HCT116 (cell line): ENCODE measurements around the gene C2CD2. TPM values are rescaled to one million over a fixed set of nuclear protein-coding genes. Genes with fewer than 3 reads are reported as not detected.

ENCODE experiments used
- ATAC-seq: fragments of 200-7000 bp; cut with Tn5 transposase; 2 replicates; pipeline ENCODE4 v1.9.1; 2020; ENCODE audit warnings: mild to moderate bottlenecking, moderate library complexity
- BruUV-seq: library from RNA; stranded (reverse); fragments of 400-500 nt; replicated peaks from 2 replicates; lab custom pipeline; 2021; lab: Mats Ljungman, UMichigan
- CTCF ChIA-PET: fragments of 300-600 bp; sonication (Branson Sonifier 250); formaldehyde crosslinking; loops from one replicate; lab custom pipeline; 2021; ENCODE audit warnings: antibody characterized with exemption; lab: Charles Lee
- POLR2A ChIA-PET: fragments of 300-600, 350-600 bp; sonication (Branson Sonifier 250); formaldehyde crosslinking; loops from one replicate; lab custom pipeline; 2021; ENCODE audit warnings: antibody characterized with exemption; lab: Charles Lee
- RAD21 ChIA-PET, 2 experiments: fragments of 300-600 bp; sonication (Branson Sonifier 250); formaldehyde crosslinking; loops; one replicate each; lab custom pipeline; 2023; ENCODE audit warnings: low total read pairs in 2 of 2; ENCODE audit not compliant: uncharacterized antibody in 2 of 2, unreplicated experiment in 2 of 2, low non-redundant PET in 1 of 2; lab: Charles Lee
- DNase-seq: peaks from one replicate; pipeline ENCODE4 v3.0.0-alpha.2; 2010; ENCODE audit warnings: low read depth, low spot score
- H2AFZ ChIP-seq: fragments of 200-600 bp; shearing (Covaris generic), sonication (generic); 2 replicates; pipeline ENCODE4 v1.6.1; 2017; ENCODE audit warnings: low read depth, mixed run types, mixed read lengths, antibody characterized with exemption, low read length; ENCODE audit not compliant: poor library complexity, severe bottlenecking
- H3K27ac ChIP-seq: 2 replicates; pipeline ENCODE4 v1.5.1; 2012; ENCODE audit warnings: low read depth, low read length
- H3K27me3 ChIP-seq: fragments of 200-600 bp; sonication (generic); 2 replicates; pipeline ENCODE4 v1.6.1; 2016; ENCODE audit warnings: mixed run types, low read length, mixed read lengths; ENCODE audit not compliant: insufficient read depth
- H3K36me3 ChIP-seq, 2 experiments: fragments of 200-500 bp in 1 of 2; fragments of 200-600 bp in 1 of 2; sonication (Bioruptor generic) in 1 of 2; sonication (generic) in 1 of 2; 2 replicates each; pipeline versions ENCODE4 v1.5.1 to v1.6.1; 2014 to 2016; ENCODE audit warnings: low read length in 2 of 2, inconsistent platforms in 1 of 2, mixed read lengths in 1 of 2, mixed run types in 1 of 2; ENCODE audit not compliant: insufficient read depth in 2 of 2, control insufficient read depth in 1 of 2
- H3K4me1 ChIP-seq, 2 experiments: fragments of 200-600 bp in 1 of 2; sonication (generic) in 1 of 2; 2 replicates each; pipeline versions ENCODE4 v1.5.1 to v1.6.1; 2012 to 2017; ENCODE audit warnings: low read length in 2 of 2, inconsistent platforms in 1 of 2, mild to moderate bottlenecking in 1 of 2, mixed read lengths in 1 of 2, mixed run types in 1 of 2, moderate library complexity in 1 of 2; ENCODE audit not compliant: insufficient read depth in 2 of 2, control insufficient read depth in 1 of 2
- H3K4me2 ChIP-seq: fragments of 200-600 bp; sonication (generic); 2 replicates; pipeline ENCODE4 v1.6.1; 2017; ENCODE audit warnings: mixed run types, low read length, mixed read lengths
- H3K4me3 ChIP-seq, 2 experiments: fragments of 200-600 bp in 1 of 2; sonication (generic) in 1 of 2; replicated peaks in 1 of 2; 2 replicates each; pipeline ENCODE4 v1.5.1; 2011 to 2016; ENCODE audit warnings: low read length in 2 of 2, control low read depth in 1 of 2, low read depth in 1 of 2, mild to moderate bottlenecking in 1 of 2, mixed read lengths in 1 of 2, mixed run types in 1 of 2
- H3K79me2 ChIP-seq: fragments of 200-600 bp; sonication (generic); 2 replicates; pipeline ENCODE4 v1.6.1; 2017; ENCODE audit warnings: mild to moderate bottlenecking, mixed run types, low read length, moderate library complexity, mixed read lengths; ENCODE audit not compliant: insufficient read depth
- H3K9ac ChIP-seq: fragments of 200-600 bp; sonication (generic); 2 replicates; pipeline ENCODE4 v1.6.1; 2016; ENCODE audit warnings: low read length, mixed read lengths
- H3K9me2 ChIP-seq: fragments of 200-600 bp; sonication (generic), shearing (Covaris generic); 2 replicates; pipeline ENCODE4 v1.6.1; 2017; ENCODE audit warnings: mixed run types, mild to moderate bottlenecking, moderate library complexity; ENCODE audit not compliant: insufficient read depth
- H3K9me3 ChIP-seq, 2 experiments: fragments of 200-500 bp in 1 of 2; fragments of 200-600 bp in 1 of 2; sonication (Bioruptor generic) in 1 of 2; sonication (generic) in 1 of 2; 2 replicates each; pipeline ENCODE4 v1.6.1; 2014 to 2017; ENCODE audit warnings: low read length in 2 of 2, mixed read lengths in 2 of 2, inconsistent platforms in 1 of 2, low read depth in 1 of 2, mild to moderate bottlenecking in 1 of 2, mixed run types in 1 of 2, moderate library complexity in 1 of 2; ENCODE audit not compliant: control insufficient read depth in 1 of 2, insufficient read depth in 1 of 2
- H4K20me1 ChIP-seq: fragments of 200-600 bp; sonication (generic), shearing (Covaris generic); 2 replicates; pipeline ENCODE4 v1.6.1; 2017; ENCODE audit warnings: mixed run types, mild to moderate bottlenecking, moderate library complexity; ENCODE audit not compliant: insufficient read depth
- ATF3 ChIP-seq: IDR thresholded peaks from 2 replicates; pipeline ENCODE4 v1.6.1; 2012
- CBX3 ChIP-seq: IDR thresholded peaks from 2 replicates; pipeline ENCODE4 v1.6.1; 2012; ENCODE audit warnings: low read depth
- ELF1 ChIP-seq: IDR thresholded peaks from 2 replicates; pipeline ENCODE4 v1.6.1; 2012; ENCODE audit warnings: low read depth, borderline replicate concordance
- EZH2 ChIP-seq: fragments of 200-600 bp; sonication (generic); IDR thresholded peaks from 2 replicates; pipeline ENCODE4 v1.6.1; 2017; ENCODE audit warnings: antibody characterized with exemption, mixed run types
- EZH2phosphoT487 ChIP-seq: fragments of 200-600 bp; IDR thresholded peaks from 2 replicates; pipeline ENCODE4 v1.6.1; 2018; ENCODE audit warnings: antibody characterized with exemption, borderline replicate concordance
- JUND ChIP-seq: IDR thresholded peaks from 2 replicates; pipeline ENCODE4 v1.6.1; 2012
- POLR2A ChIP-seq: IDR thresholded peaks from 2 replicates; pipeline ENCODE4 v1.7.0; 2011; ENCODE audit warnings: borderline replicate concordance; ENCODE audit not compliant: insufficient read depth, insufficient read length; ENCODE audit errors: extremely low read depth
- RAD21 ChIP-seq: IDR thresholded peaks from 2 replicates; pipeline ENCODE4 v1.6.1; 2012; ENCODE audit warnings: low read depth, mild to moderate bottlenecking
- SRF ChIP-seq: IDR thresholded peaks from 2 replicates; pipeline ENCODE4 v1.6.1; 2012; ENCODE audit warnings: low read depth
- TCF7L2 ChIP-seq: IDR thresholded peaks from 2 replicates; pipeline ENCODE4 v1.7.0; 2011; ENCODE audit warnings: borderline replicate concordance, inconsistent platforms; ENCODE audit not compliant: insufficient read depth, insufficient read length; ENCODE audit errors: extremely low read depth
- ZBTB33 ChIP-seq: IDR thresholded peaks from 2 replicates; pipeline ENCODE4 v1.6.1; 2011; ENCODE audit warnings: mild to moderate bottlenecking, low read length, moderate library complexity; ENCODE audit not compliant: insufficient replicate concordance; ENCODE audit errors: extremely low read depth
- ZFX ChIP-seq: fragments of 450-650 bp; IDR thresholded peaks from 2 replicates; pipeline ENCODE4 v1.6.1; 2017
- ZNF274 ChIP-seq: fragments of 200-500 bp; sonication (Bioruptor generic); IDR thresholded peaks from 2 replicates; pipeline ENCODE4 v1.6.1; 2014; ENCODE audit warnings: mild to moderate bottlenecking, low read depth, low read length, inconsistent platforms
- intact Hi-C: fragments of 100-400 bp; cut with micrococcal nuclease; formaldehyde crosslinking; loops from 2 replicates; pipeline ENCODE4 v1.10.0; 2022
- total RNA-seq: library from RNA; stranded (reverse); gene quantifications from one replicate; pipeline ENCODE4 v1.2.1, GENCODE V29; 2021; ENCODE audit not compliant: unreplicated experiment
- TF ChIP-seq, protein P1 (sequence below): IDR thresholded peaks from 2 replicates; pipeline ENCODE4 v1.6.1; 2012
- TF ChIP-seq, protein P2 (sequence below), 3 experiments: fragments of 200-600 bp in 1 of 3; sonication (generic) in 1 of 3; IDR thresholded peaks in 2 of 3; conservative IDR thresholded peaks in 1 of 3; 2 replicates each; pipeline ENCODE4 v1.5.1; 2012 to 2017; ENCODE audit warnings: low read depth in 2 of 3, low read length in 2 of 3, antibody characterized with exemption in 1 of 3, borderline replicate concordance in 1 of 3, control low read depth in 1 of 3, mild to moderate bottlenecking in 1 of 3, mixed read lengths in 1 of 3, mixed run types in 1 of 3, moderate library complexity in 1 of 3; ENCODE audit not compliant: insufficient read depth in 1 of 3

C2CD2 gene
- total RNA-seq, 1 experiment from 2014 or later: 22.0 TPM

DNA sequence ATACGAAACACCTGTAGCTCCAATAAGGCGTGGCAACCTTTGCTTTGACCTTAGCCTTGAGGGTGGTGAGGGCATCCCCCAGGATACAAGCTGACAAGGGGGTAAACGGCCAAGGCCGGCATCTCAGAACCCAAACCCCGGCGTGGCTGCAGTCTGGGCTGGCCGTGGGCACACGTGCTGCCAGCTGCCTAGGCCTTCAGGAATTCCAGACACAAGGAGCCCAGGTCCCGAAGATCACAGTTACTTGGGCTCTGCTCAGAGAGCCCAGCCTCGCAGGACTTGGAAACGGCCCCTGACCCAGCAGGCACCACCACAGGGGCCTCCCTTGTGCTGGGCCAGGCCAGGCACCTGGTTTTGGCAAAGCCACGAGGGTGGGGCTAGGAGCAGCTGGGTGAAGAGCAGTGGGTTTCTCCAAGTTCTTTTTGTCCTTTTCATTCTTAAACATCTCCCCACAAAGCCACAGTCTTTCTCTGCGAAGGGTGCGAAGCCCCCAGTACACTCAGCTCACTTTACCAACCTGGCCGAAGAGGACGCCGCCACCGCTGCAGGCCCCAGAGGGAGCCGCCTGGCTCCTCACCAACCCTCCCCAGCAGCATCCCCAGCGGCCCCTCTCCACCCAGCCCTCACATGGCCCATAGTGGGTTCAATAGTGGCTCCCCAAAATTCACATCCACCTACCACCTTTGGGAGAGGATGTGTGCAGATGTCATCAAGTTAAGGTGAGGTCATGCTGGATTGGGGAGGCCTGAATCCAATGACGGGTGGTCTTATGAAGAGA is 101.5 kb downstream of the C2CD2 start:
- no peak overlapping the region for H3K4me3 ChIP-seq
- H4K20me1 ChIP-seq: no peaks in the 10 kb centered on the region
- ChIA-PET RAD21 (no interaction called here), CTCF (no interaction called here), POLR2A (no interaction called here)
- no peak overlapping the region for H2AFZ ChIP-seq
- H3K79me2 ChIP-seq: no peaks in the 10 kb centered on the region
- intact Hi-C loops: no loop called here
- H3K9me3 ChIP-seq: no peaks in the 10 kb centered on the region
- no peaks in the 10 kb centered on the region for H3K27me3 ChIP-seq
- H3K4me2 ChIP-seq: no peak overlapping the region
- H3K9ac ChIP-seq: no peak overlapping the region
- no peaks in the 10 kb centered on the region for H3K9me2 ChIP-seq
- TF ChIP-seq ATF3 (no peak), ZNF274 (no peak), POLR2A (no peak), RAD21 (no peak), ELF1 (no peak), CBX3 (no peak), ZBTB33 (no peak), SRF (no peak), ZFX (no peak), EZH2phosphoT487 (no peak), TCF7L2 (no peak), JUND (no peak), EZH2 (no peak)
- TF ChIP-seq, protein P1, sequence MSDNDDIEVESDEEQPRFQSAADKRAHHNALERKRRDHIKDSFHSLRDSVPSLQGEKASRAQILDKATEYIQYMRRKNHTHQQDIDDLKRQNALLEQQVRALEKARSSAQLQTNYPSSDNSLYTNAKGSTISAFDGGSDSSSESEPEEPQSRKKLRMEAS: no peak
- TF ChIP-seq, protein P2, sequence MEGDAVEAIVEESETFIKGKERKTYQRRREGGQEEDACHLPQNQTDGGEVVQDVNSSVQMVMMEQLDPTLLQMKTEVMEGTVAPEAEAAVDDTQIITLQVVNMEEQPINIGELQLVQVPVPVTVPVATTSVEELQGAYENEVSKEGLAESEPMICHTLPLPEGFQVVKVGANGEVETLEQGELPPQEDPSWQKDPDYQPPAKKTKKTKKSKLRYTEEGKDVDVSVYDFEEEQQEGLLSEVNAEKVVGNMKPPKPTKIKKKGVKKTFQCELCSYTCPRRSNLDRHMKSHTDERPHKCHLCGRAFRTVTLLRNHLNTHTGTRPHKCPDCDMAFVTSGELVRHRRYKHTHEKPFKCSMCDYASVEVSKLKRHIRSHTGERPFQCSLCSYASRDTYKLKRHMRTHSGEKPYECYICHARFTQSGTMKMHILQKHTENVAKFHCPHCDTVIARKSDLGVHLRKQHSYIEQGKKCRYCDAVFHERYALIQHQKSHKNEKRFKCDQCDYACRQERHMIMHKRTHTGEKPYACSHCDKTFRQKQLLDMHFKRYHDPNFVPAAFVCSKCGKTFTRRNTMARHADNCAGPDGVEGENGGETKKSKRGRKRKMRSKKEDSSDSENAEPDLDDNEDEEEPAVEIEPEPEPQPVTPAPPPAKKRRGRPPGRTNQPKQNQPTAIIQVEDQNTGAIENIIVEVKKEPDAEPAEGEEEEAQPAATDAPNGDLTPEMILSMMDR (IDR thresholded peaks at IDR 0.05 in 2 of 3, conservative IDR thresholded peaks at IDR 0.05 in 1 of 3; ENCODE audit: borderline replicate concordance in 1 of 3, insufficient read depth in 1 of 3, low read depth in 2 of 3, low read length in 2 of 3): no peak
- ATAC-seq (no peak), DNase-seq (no peak)
- H3K4me1 ChIP-seq: no peaks in the 10 kb centered on the region
- no peak overlapping the region for H3K27ac ChIP-seq
- 0 out of 4 replicates have a peak, but pooled peaks cover 0 to 3% of the 10 kb centered on the region in 2 experiments for H3K36me3 ChIP-seq
- BruUV-seq: no TSS peak
